ENCODE measurements around the gene RGS14.
A peak's percentile ranks its signal among the peaks of the same experiment; 100 is the strongest.

The RGS14 gene

DNA sequence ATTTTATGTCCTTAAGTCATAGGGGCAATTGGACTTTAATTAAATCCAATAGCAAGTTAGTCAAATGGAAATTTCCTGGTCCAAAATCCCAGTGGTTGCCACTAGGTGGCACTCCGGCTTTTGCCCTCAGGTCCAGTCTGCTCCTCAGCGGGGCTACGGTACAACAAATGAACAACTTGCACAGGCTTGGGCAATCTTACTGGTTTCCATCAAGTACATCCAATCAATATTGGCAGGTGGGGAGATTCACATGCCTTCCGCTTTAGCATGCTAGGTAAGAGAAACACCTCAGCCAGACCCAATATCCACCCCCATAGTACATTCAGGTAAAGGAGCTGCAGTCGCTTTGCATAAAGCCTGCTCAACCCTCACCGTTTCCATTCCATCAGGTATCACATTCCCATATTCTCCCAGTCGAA, 39.8 kb upstream of the RGS14 start:
- Mint-ChIP-seq H3K4me3 (no peak overlapping the region), H3K4me1 (ENCODE audit: low read depth) (peaks cover 19% of the 10 kb centered on the region), H3K9me3 (no peaks in the 10 kb centered on the region), H3K36me3 (ENCODE audit: low read depth) (peaks cover 9% of the 10 kb centered on the region), H3K27ac (no peak overlapping the region), H3K27me3 (no peaks in the 10 kb centered on the region)

DNA sequence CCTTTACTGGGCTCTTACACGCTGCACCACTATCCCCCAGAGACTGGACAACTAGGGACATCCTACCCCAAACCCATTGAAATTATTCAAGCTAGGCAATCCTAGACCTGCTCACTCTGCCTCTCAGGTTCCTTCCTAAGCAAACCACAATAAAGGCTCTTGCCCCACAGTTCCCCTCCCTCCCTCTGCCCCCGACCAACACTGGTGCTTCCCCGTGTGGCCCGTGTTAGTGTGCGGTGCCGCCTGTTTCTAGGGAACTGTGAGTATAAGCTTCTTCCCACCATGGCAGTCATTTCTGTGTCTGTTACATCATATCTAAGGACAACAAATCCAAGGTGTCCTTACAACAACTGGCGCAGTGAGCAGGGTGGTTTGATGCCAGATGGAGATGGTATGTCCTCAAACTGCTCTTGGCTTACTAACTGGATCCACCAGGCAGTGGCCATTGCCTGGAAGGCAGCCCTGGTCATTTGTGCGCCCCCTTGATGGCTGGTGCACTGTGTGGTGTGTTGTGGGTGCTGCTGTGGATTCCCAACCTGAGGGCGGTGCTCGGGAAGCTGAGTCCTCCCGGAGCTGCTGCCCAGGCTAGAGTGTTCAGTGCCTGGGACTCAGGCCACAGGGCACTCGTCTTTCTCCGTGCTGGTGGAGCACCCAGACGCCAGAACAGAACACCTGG, 37.7 kb upstream of the RGS14 start:
- peaks cover 17% of the 10 kb centered on the region for H3K36me3 Mint-ChIP-seq (ENCODE audit: low read depth)
- H3K27me3 Mint-ChIP-seq, result no peaks in the 10 kb centered on the region
- H3K4me1 Mint-ChIP-seq (ENCODE audit: low read depth), result peaks cover 24% of the 10 kb centered on the region
- H3K4me3 Mint-ChIP-seq, result no peak overlapping the region
- no peak overlapping the region for H3K27ac Mint-ChIP-seq
- no peaks in the 10 kb centered on the region for H3K9me3 Mint-ChIP-seq

DNA sequence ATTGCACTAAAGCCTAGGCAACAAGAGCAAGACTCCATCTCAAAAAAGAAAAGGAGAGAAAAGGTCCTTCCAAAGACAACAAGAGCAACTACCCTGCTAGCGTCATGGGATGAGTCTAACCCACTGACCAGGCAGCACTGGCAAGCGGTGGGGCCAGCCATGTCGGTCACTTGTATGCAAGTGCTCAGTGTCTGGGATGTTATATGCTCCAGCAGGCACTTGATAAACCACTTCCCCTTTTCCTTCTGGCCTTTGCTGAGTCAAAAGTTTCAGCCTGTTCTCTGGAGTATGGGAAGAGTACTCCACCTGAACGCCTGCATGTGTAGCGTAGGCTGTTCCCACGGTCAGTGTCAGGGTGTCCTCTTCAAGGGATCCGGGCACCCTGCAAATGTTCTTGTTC, 36.8 kb upstream of the RGS14 start:
- peaks cover 27% of the 10 kb centered on the region for H3K4me1 Mint-ChIP-seq (ENCODE audit: low read depth)
- H3K27me3 Mint-ChIP-seq, result no peaks in the 10 kb centered on the region
- H3K9me3 Mint-ChIP-seq, result no peaks in the 10 kb centered on the region
- H3K4me3 Mint-ChIP-seq, result no peak overlapping the region
- H3K27ac Mint-ChIP-seq, result no peak overlapping the region
- H3K36me3 Mint-ChIP-seq (ENCODE audit: low read depth), result peaks cover 17% of the 10 kb centered on the region

DNA sequence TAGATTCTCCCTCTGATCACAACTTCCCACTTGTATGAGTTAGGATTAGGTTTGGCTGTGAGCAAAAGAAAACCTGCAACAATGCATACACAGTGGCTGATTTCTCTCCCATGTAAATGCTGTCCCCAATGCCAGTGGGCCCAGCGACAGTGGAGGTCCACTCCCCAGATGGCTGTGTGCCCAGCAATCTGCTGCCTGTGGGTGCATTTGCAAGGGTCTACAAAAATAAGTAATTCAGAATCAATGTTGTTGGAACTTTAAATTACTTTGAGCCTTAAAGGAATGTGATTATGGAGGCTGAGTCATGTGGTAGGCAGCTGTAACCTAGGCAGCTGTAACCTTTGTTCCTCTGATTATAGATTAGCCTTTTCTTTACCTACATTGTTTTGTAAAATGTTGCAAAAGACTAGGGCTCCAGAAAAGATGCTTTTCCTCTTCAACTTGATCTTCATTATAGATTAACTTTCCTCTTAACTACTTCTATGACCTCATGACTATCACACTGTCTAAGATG, 31.8 kb upstream of the RGS14 start:
- H3K27ac Mint-ChIP-seq, result no peak overlapping the region

GRCh38 chr5:177327539-177328522, 29.9 kb upstream of the RGS14 start:
- peaks cover 19% of the 10 kb centered on the region for H3K36me3 Mint-ChIP-seq (ENCODE audit: low read depth)
- no peaks in the 10 kb centered on the region for H3K27me3 Mint-ChIP-seq
- H3K4me3 Mint-ChIP-seq, result peak overlapping the region; percentile 40
- peak overlapping the region; percentile 76 for H3K27ac Mint-ChIP-seq
- H3K9me3 Mint-ChIP-seq, result no peaks in the 10 kb centered on the region
- peaks cover 35% of the 10 kb centered on the region for H3K4me1 Mint-ChIP-seq (ENCODE audit: low read depth)

More for the DNA sequence above, 31.8 kb upstream of the RGS14 start:
- H3K27me3 Mint-ChIP-seq, result no peaks in the 10 kb centered on the region
- no peak overlapping the region for H3K4me3 Mint-ChIP-seq
- H3K36me3 Mint-ChIP-seq (ENCODE audit: low read depth), result peaks cover 21% of the 10 kb centered on the region
- H3K9me3 Mint-ChIP-seq, result no peaks in the 10 kb centered on the region
- H3K4me1 Mint-ChIP-seq (ENCODE audit: low read depth), result peaks cover 27% of the 10 kb centered on the region

DNA sequence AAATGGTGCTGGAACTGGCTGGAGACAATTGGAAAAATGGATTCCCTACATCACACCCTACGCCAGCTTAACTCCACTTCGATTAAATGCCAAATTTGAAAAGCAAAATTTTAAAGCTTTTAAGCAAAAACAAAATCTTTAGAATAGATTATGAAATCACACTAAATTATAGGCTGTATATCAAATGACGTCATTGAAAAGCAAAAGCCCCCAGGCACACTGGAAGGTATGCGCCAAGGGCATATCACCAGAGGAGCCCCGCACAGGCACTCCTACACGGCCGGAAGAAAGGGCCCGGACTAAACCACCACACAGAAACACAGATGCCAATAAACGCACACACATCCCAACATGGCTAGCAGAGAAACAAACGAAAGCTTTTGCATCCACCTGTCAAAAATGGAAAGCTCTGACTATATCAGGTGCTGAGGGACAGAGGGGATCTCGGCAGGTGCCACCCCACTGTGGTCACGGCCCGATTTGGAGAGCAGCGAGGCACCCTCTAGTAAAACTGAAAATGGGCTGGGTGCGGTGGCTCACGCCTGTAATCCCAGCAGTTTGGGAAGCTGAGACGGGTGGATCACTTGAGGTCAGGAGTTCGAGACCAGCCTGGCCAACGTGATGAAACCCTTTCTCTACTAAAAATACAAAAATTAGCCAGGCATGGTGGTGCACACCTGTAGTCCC, 29.0 kb upstream of the RGS14 start:
- Mint-ChIP-seq H3K27me3 (no peaks in the 10 kb centered on the region), H3K27ac (no peak overlapping the region), H3K4me3 (no peak overlapping the region), H3K36me3 (ENCODE audit: low read depth) (peaks cover 21% of the 10 kb centered on the region), H3K4me1 (ENCODE audit: low read depth) (peaks cover 35% of the 10 kb centered on the region), H3K9me3 (no peaks in the 10 kb centered on the region)

DNA sequence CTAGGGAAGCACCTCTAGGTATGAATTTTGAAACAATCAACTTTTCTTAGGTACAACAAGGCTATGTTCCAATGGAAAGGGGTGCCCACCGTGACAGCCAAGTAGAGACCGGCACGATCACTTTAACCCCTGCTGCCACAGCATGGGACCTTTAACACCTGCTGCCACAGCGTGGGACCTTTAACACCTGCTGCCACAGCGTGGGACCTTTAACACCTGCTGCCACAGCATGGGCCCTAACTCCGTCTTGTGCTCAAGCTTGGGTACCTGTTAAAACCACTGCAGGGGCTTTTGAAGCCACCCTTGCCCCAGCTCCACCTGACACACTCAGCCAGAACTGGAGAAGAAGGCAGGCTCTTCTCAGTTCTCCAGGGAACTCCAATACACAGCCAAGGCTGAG, 27.8 kb upstream of the RGS14 start:
- Mint-ChIP-seq H3K27me3 (no peaks in the 10 kb centered on the region), H3K36me3 (ENCODE audit: low read depth) (peaks cover 23% of the 10 kb centered on the region), H3K9me3 (no peaks in the 10 kb centered on the region), H3K4me3 (no peak overlapping the region), H3K4me1 (ENCODE audit: low read depth) (peaks cover 30% of the 10 kb centered on the region), H3K27ac (no peak overlapping the region)

- Mint-ChIP-seq H3K9me3 (no peaks in the 10 kb centered on the region), H3K27me3 (no peaks in the 10 kb centered on the region), H3K27ac (no peak overlapping the region), H3K4me1 (ENCODE audit: low read depth) (peaks cover 25% of the 10 kb centered on the region), H3K36me3 (ENCODE audit: low read depth) (peaks cover 33% of the 10 kb centered on the region), H3K4me3 (no peak overlapping the region)
These were observed 26.5 kb upstream of the RGS14 start for GRCh38 chr5:177330991-177331842.

- Mint-ChIP-seq H3K9me3 (no peaks in the 10 kb centered on the region), H3K4me3 (no peak overlapping the region), H3K4me1 (ENCODE audit: low read depth) (peaks cover 24% of the 10 kb centered on the region), H3K36me3 (ENCODE audit: low read depth) (peaks cover 39% of the 10 kb centered on the region), H3K27me3 (no peaks in the 10 kb centered on the region), H3K27ac (no peak overlapping the region)
These were observed 25.5 kb upstream of the RGS14 start for GRCh38 chr5:177332031-177332895.

DNA sequence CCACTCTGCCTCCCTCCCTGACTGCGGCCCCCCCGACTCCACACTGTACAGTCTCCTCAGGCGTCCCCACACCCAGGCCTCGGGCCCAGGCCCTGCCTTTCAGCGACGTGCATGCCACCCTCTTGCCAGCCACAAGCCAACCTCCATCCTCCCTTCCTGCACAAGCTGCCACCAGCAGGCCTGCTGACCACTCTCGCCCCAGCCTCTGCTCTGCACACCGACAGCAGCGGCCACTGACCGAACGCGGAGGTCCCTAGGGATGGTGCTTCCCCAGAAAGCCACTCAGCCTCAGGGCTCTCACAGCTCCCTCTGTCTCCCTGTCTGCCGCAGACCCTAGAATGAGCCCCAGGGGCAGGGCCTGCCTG, 24.8 kb upstream of the RGS14 start:
- Mint-ChIP-seq H3K36me3 (ENCODE audit: low read depth) (peaks cover 39% of the 10 kb centered on the region), H3K27me3 (no peaks in the 10 kb centered on the region), H3K4me1 (ENCODE audit: low read depth) (peaks cover 18% of the 10 kb centered on the region), H3K4me3 (no peak overlapping the region), H3K9me3 (no peaks in the 10 kb centered on the region), H3K27ac (no peak overlapping the region)

- H3K27ac Mint-ChIP-seq, result no peak overlapping the region
- H3K4me3 Mint-ChIP-seq, result no peak overlapping the region
- peaks cover 12% of the 10 kb centered on the region for H3K4me1 Mint-ChIP-seq (ENCODE audit: low read depth)
- no peaks in the 10 kb centered on the region for H3K27me3 Mint-ChIP-seq
- H3K36me3 Mint-ChIP-seq (ENCODE audit: low read depth), result peaks cover 39% of the 10 kb centered on the region
- no peaks in the 10 kb centered on the region for H3K9me3 Mint-ChIP-seq
These were observed 24.1 kb upstream of the RGS14 start for GRCh38 chr5:177333420-177334154.

GRCh38 chr5:177334155-177334551, 23.6 kb upstream of the RGS14 start:
- Mint-ChIP-seq H3K4me1 (ENCODE audit: low read depth) (peaks cover 12% of the 10 kb centered on the region), H3K27ac (no peak overlapping the region), H3K9me3 (no peaks in the 10 kb centered on the region), H3K27me3 (no peaks in the 10 kb centered on the region), H3K36me3 (ENCODE audit: low read depth) (peaks cover 39% of the 10 kb centered on the region), H3K4me3 (no peak overlapping the region)

Measured in stimulated activated naive CD8-positive, alpha-beta T cell treated with anti-CD3 and anti-CD28 coated beads, Interleukin-15, Interleukin-2, amounts not matched to agents 100 ng/mL and 50 ng/mL, for 24 hours (primary cell).